ENCODE measurements around the gene ETV1.
"Not testable (repeated sequence)": the region's sequence is repeated elsewhere in the genome, so short reads cannot be mapped to it uniquely, and the experiment has no call there.

The ETV1 gene

GRCh38 chr7:13920053-13920697, 69.3 kb downstream of the ETV1 start:
- DNase-seq, result no peak

- DNase-seq, result not testable (repeated sequence)
Measured at GRCh38 chr7:13918333-13918732, 71.1 kb downstream of the ETV1 start.

GRCh38 chr7:13917103-13917502, 72.4 kb downstream of the ETV1 start:
- DNase-seq, result not testable (repeated sequence)

- no peak for DNase-seq
Measured at GRCh38 chr7:13915891-13916290, 73.6 kb downstream of the ETV1 start.

GRCh38 chr7:13912715-13913278, 76.7 kb downstream of the ETV1 start:
- no peak for DNase-seq

- DNase-seq, result no peak
Measured at GRCh38 chr7:13911909-13912308, 77.6 kb downstream of the ETV1 start.

GRCh38 chr7:13910805-13911551, 78.5 kb downstream of the ETV1 start:
- no peak for DNase-seq

- no peak for DNase-seq
Measured at GRCh38 chr7:13908667-13909397, 80.6 kb downstream of the ETV1 start.

- no peak for DNase-seq
Measured at GRCh38 chr7:13907831-13908230, 81.6 kb downstream of the ETV1 start.

GRCh38 chr7:13904689-13905088, 84.8 kb downstream of the ETV1 start:
- DNase-seq, result no peak

- peak; percentile 13 for DNase-seq
Measured at GRCh38 chr7:13904007-13904406, 85.5 kb downstream of the ETV1 start.

GRCh38 chr7:13901577-13901976, 87.9 kb downstream of the ETV1 start:
- no peak for DNase-seq

GRCh38 chr7:13898957-13899670, 90.4 kb downstream of the ETV1 start:
- no peak for DNase-seq

GRCh38 chr7:13897819-13898218, 91.6 kb downstream of the ETV1 start:
- peak; percentile 49 for DNase-seq

GRCh38 chr7:13894954-13895353, 94.5 kb downstream of the ETV1 start:
- DNase-seq, result no peak

GRCh38 chr7:13894377-13894776, 95.1 kb downstream of the ETV1 start:
- peak; percentile 36 for DNase-seq

- DNase-seq, result no peak
Measured at GRCh38 chr7:13890793-13891192, 98.7 kb downstream of the ETV1 start.

GRCh38 chr7:13886356-13886755, 103.1 kb downstream of the ETV1 start:
- DNase-seq, result no peak

- DNase-seq, result no peak
Measured at GRCh38 chr7:13882051-13882450, 107.4 kb downstream of the ETV1 start.

GRCh38 chr7:13880789-13881188, 108.7 kb downstream of the ETV1 start:
- no peak for DNase-seq

GRCh38 chr7:13879994-13880686, 109.3 kb downstream of the ETV1 start:
- no peak for DNase-seq

GRCh38 chr7:13879143-13879542, 110.3 kb downstream of the ETV1 start:
- no peak for DNase-seq

Measured in inflammatory macrophage treated with lipopolysaccharide for 4 hours (primary cell).